ENCODE results near the gene ZNF521. TPM values are rescaled to one million over a fixed set of nuclear protein-coding genes. Genes with fewer than 3 reads are reported as not detected.

The ZNF521 gene
- total RNA-seq, 3 donors from 2014 or later = 3.2 to 11.6 (median 7.9) TPM

DNA sequence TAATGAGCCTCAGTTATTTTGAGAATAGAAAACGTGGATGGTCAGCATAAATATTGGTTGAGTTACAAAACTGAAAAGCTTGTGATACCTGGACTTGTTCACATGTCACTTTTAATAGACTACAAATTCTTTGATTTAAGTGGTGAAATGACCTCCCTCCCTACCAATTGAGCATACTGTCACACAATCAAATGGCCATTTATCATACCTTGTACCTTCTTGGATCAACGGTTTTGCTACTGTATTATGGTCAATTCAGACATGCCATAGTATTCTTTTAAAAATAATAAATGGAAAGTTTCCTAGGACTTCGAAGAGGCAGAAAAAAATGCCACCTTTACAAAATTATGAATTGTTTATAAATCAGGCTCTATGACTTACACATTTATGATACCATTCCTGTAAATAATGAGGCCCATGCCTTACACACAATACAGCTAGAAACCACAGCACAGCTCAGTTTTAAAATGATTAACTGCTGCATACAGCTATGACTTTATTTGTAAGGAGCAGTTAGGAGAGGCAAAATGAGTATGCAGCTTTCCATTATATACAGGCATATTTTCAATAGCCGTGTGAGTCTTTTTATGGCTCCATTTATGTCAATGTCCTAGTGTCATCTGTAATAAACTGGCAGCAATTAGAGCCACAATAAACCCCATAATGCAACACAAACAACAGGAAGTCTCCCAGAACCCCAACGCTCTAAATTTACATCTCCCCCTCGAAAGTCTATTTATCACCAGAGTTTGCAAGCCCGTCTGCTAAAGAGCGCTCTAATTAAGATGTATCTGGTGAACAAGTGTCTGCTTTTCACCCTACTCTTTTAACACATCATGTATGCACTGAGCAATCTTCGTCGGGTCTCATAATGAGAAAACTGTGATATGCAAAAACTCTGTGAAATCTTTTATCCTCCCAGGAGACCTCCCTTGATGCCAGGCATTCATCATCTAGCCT, 176.1 kb downstream of the ZNF521 start:
- Histone ChIP-seq H3K4me1 (ENCODE audit: low read depth) (no peaks in the 10 kb centered on the region), H3K4me3 (no peak overlapping the region), H3K9me3 (no peaks in the 10 kb centered on the region), H3K36me3 (ENCODE audit: low read depth) (no peaks in the 10 kb centered on the region)
- ATAC-seq (no peak), DNase-seq (no peak)
- intact Hi-C loops (cut with DNase I, micrococcal nuclease) = no loop called here
- no peak for TF ChIP-seq CTCF (IDR thresholded peaks at IDR 0.05)

DNA sequence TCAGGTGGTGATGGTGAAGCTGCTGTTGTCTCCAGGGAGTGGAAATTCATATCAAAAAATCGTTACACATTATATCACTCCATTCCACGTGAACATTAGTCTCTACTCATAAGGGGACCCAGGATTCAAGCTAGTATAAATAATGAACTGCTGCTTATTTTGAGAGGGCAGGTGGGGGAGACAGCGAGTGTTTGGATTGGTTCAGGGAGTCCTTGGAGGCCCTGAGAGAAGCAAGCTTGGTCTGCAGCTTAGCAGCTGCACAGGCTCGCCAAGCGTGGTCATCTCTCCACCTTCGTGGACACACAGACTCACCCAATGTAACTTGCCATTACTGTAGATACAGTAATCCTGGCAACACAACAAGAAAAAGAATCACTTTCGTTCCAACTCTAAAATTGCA, 177.6 kb downstream of the ZNF521 start:
- ATAC-seq = no peak
- Histone ChIP-seq H3K9me3 (no peaks in the 10 kb centered on the region), H3K4me1 (ENCODE audit: low read depth) (no peaks in the 10 kb centered on the region), H3K36me3 (ENCODE audit: low read depth) (no peaks in the 10 kb centered on the region), H3K4me3 (no peak overlapping the region)
- TF ChIP-seq CTCF (IDR thresholded peaks at IDR 0.05) = no peak
- intact Hi-C loops (cut with DNase I, micrococcal nuclease) = no loop called here
- DNase-seq = no peak

DNA sequence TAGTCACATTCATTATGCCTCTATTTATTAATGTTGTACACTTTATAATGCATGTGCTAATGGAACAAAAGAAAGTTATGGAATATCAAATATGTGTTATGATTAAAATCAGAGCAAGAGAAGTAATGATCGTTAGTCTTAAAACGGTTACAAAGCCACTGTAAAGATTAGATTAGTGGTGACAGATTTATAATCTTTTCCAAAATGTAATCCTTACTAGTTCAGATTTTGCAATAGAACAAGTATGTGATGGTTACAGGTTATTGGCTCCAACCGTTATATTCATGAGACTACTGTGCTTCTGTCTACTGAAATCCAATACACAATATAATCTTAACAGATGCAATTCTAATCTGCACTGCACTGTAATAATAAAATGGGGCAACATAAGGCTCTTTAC, 180.6 kb downstream of the ZNF521 start:
- Histone ChIP-seq H3K4me3 (no peak overlapping the region), H3K36me3 (ENCODE audit: low read depth) (no peaks in the 10 kb centered on the region), H3K9me3 (no peaks in the 10 kb centered on the region), H3K4me1 (ENCODE audit: low read depth) (no peaks in the 10 kb centered on the region)
- TF ChIP-seq CTCF (IDR thresholded peaks at IDR 0.05) = no peak
- intact Hi-C loops (cut with DNase I, micrococcal nuclease) = no loop called here
- ATAC-seq (no peak), DNase-seq (no peak)

- no peaks in the 10 kb centered on the region for H3K36me3 ChIP-seq (ENCODE audit: low read depth)
- no peaks in the 10 kb centered on the region for H3K4me1 ChIP-seq (ENCODE audit: low read depth)
- DNase-seq = no peak
- no peak overlapping the region for H3K4me3 ChIP-seq
- ATAC-seq = no peak
- no peak for TF ChIP-seq CTCF (IDR thresholded peaks at IDR 0.05)
- intact Hi-C loops (cut with DNase I, micrococcal nuclease) = no loop called here
- no peaks in the 10 kb centered on the region for H3K9me3 ChIP-seq
Measured at GRCh38 chr18:25170402-25170801, 181.6 kb downstream of the ZNF521 start.

- ATAC-seq (no peak), DNase-seq (no peak)
- Histone ChIP-seq H3K4me1 (ENCODE audit: low read depth) (no peaks in the 10 kb centered on the region), H3K4me3 (no peak overlapping the region), H3K36me3 (ENCODE audit: low read depth) (no peaks in the 10 kb centered on the region), H3K9me3 (no peaks in the 10 kb centered on the region)
- intact Hi-C loops (cut with DNase I, micrococcal nuclease) = no loop called here
- TF ChIP-seq CTCF (IDR thresholded peaks at IDR 0.05) = no peak
Measured at GRCh38 chr18:25169701-25170100, 182.3 kb downstream of the ZNF521 start.
